Panc1 (cell line): ENCODE data around the gene MEGF10. TPM values are rescaled to one million over a fixed set of nuclear protein-coding genes. Genes with fewer than 3 reads are reported as not detected.

ENCODE experiments used
- ATAC-seq: fragments of 200-7000 bp; cut with Tn5 transposase; 2 replicates; pipeline ENCODE4 v1.9.1; 2020; ENCODE audit warnings: mild to moderate bottlenecking, moderate library complexity
- BruUV-seq: library from RNA; stranded (reverse); fragments of 400-500 nt; replicated peaks from 2 replicates; lab custom pipeline; 2021; lab: Mats Ljungman, UMichigan
- CTCF ChIA-PET: fragments of 300-600 bp; sonication (Branson Sonifier 250); formaldehyde crosslinking; loops from one replicate; lab custom pipeline; 2022; ENCODE audit warnings: antibody characterized with exemption; lab: Charles Lee
- POLR2A ChIA-PET: fragments of 300-600 bp; sonication (Branson Sonifier 250); formaldehyde crosslinking; loops from one replicate; lab custom pipeline; 2022; ENCODE audit warnings: antibody characterized with exemption; lab: Charles Lee
- DNase-seq: peaks from one replicate; pipeline ENCODE4 v3.0.0-alpha.2; 2010; ENCODE audit warnings: low read depth, low spot score
- H3K27ac ChIP-seq: 2 replicates; pipeline ENCODE4 v1.5.1; 2011; ENCODE audit warnings: mild to moderate bottlenecking, low read length, inconsistent platforms
- H3K27me3 ChIP-seq: fragments of 200-500 bp; sonication (Bioruptor generic); 2 replicates; pipeline ENCODE4 v1.6.0; 2014; ENCODE audit warnings: low read length, inconsistent platforms; ENCODE audit not compliant: control insufficient read depth, insufficient read depth
- H3K36me3 ChIP-seq: fragments of 200-500 bp; sonication (Bioruptor generic); 2 replicates; pipeline ENCODE4 v1.5.1; 2014; ENCODE audit warnings: inconsistent platforms, mild to moderate bottlenecking, low read length, moderate library complexity; ENCODE audit not compliant: control insufficient read depth, insufficient read depth
- H3K4me1 ChIP-seq: 2 replicates; pipeline ENCODE4 v1.5.1; 2011; ENCODE audit warnings: inconsistent platforms, mild to moderate bottlenecking, low read length, moderate library complexity; ENCODE audit not compliant: control insufficient read depth, insufficient read depth
- H3K4me3 ChIP-seq, 2 experiments: 2 replicates each; pipeline ENCODE4 v1.5.1; 2011 to 2012; ENCODE audit warnings: low read depth in 2 of 2, low read length in 2 of 2, mild to moderate bottlenecking in 2 of 2, inconsistent platforms in 1 of 2, moderate library complexity in 1 of 2
- H3K9me3 ChIP-seq: fragments of 200-500 bp; sonication (Bioruptor generic); 2 replicates; pipeline ENCODE4 v1.5.1; 2014; ENCODE audit warnings: low read depth, mild to moderate bottlenecking, inconsistent platforms, low read length, moderate library complexity; ENCODE audit not compliant: control insufficient read depth, insufficient read depth
- CTCF ChIP-seq: fragments of 450-650 bp; IDR thresholded peaks from 2 replicates; pipeline ENCODE4 v1.5.1; 2017; ENCODE audit warnings: mild to moderate bottlenecking
- POLR2AphosphoS5 ChIP-seq: IDR thresholded peaks from 2 replicates; pipeline ENCODE4 v1.6.1; 2012; ENCODE audit warnings: mild to moderate bottlenecking, low read depth, low read length, moderate library complexity
- SIN3A ChIP-seq: IDR thresholded peaks from 2 replicates; pipeline ENCODE4 v1.6.1; 2012; ENCODE audit warnings: low read depth, mild to moderate bottlenecking, low read length, moderate library complexity, borderline replicate concordance; ENCODE audit not compliant: insufficient read depth
- TCF7L2 ChIP-seq: IDR thresholded peaks from 2 replicates; pipeline ENCODE4 v1.6.1; 2011; ENCODE audit warnings: mild to moderate bottlenecking, low read depth, low read length, inconsistent platforms
- in situ Hi-C: cut with HindIII; loops from 2 replicates; pipeline ENCODE4 v1.10.0; 2016; ENCODE audit warnings: low sequenced_read_pairs, low pct_unique_long_range_greater_than_20kb
- intact Hi-C: fragments of 100-400 bp; cut with micrococcal nuclease; formaldehyde crosslinking; loops from one replicate; pipeline ENCODE4 v1.10.0; 2022; ENCODE audit not compliant: unreplicated experiment
- total RNA-seq: library from RNA; stranded (reverse); gene quantifications from one replicate; pipeline ENCODE4 v1.2.1, GENCODE V29; 2021; ENCODE audit not compliant: unreplicated experiment
- TF ChIP-seq, protein P1 (sequence below), 2 experiments: IDR thresholded peaks; 2 replicates each; pipeline ENCODE4 v1.6.1; 2011 to 2012; ENCODE audit warnings: low read depth in 2 of 2, control low read depth in 1 of 2, low read length in 1 of 2, mild to moderate bottlenecking in 1 of 2, moderate library complexity in 1 of 2; ENCODE audit not compliant: insufficient read depth in 1 of 2

The MEGF10 gene
- total RNA-seq, 1 experiment from 2014 or later, result not detected

GRCh38 chr5:127326431-127326830, 35.8 kb downstream of the MEGF10 start:
- TF ChIP-seq SIN3A (no peak), CTCF (peak; percentile 25; the same call in 1 of the 2 replicates), POLR2AphosphoS5 (no peak), TCF7L2 (no peak)
- TF ChIP-seq, protein P1, sequence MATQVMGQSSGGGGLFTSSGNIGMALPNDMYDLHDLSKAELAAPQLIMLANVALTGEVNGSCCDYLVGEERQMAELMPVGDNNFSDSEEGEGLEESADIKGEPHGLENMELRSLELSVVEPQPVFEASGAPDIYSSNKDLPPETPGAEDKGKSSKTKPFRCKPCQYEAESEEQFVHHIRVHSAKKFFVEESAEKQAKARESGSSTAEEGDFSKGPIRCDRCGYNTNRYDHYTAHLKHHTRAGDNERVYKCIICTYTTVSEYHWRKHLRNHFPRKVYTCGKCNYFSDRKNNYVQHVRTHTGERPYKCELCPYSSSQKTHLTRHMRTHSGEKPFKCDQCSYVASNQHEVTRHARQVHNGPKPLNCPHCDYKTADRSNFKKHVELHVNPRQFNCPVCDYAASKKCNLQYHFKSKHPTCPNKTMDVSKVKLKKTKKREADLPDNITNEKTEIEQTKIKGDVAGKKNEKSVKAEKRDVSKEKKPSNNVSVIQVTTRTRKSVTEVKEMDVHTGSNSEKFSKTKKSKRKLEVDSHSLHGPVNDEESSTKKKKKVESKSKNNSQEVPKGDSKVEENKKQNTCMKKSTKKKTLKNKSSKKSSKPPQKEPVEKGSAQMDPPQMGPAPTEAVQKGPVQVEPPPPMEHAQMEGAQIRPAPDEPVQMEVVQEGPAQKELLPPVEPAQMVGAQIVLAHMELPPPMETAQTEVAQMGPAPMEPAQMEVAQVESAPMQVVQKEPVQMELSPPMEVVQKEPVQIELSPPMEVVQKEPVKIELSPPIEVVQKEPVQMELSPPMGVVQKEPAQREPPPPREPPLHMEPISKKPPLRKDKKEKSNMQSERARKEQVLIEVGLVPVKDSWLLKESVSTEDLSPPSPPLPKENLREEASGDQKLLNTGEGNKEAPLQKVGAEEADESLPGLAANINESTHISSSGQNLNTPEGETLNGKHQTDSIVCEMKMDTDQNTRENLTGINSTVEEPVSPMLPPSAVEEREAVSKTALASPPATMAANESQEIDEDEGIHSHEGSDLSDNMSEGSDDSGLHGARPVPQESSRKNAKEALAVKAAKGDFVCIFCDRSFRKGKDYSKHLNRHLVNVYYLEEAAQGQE (IDR thresholded peaks at IDR 0.05; ENCODE audit: insufficient read depth in 1 of 2, low read depth in 2 of 2, low read length in 1 of 2), result no peak
- POLR2A ChIA-PET, result no interaction called here
- no peaks in the 10 kb centered on the region for H3K9me3 ChIP-seq
- H3K27ac ChIP-seq, result no peak overlapping the region
- no peaks in the 10 kb centered on the region; the same call in 1 of the 2 replicates for H3K36me3 ChIP-seq
- no peak overlapping the region for H3K4me3 ChIP-seq
- in situ Hi-C loops (no loop called here), intact Hi-C loops (no loop called here)
- H3K27me3 ChIP-seq, result peaks cover 8% of the 10 kb centered on the region
- no TSS peak for BruUV-seq
- CTCF ChIA-PET, result no interaction called here
- no peak for DNase-seq
- no peak for ATAC-seq
- no peaks in the 10 kb centered on the region for H3K4me1 ChIP-seq

DNA sequence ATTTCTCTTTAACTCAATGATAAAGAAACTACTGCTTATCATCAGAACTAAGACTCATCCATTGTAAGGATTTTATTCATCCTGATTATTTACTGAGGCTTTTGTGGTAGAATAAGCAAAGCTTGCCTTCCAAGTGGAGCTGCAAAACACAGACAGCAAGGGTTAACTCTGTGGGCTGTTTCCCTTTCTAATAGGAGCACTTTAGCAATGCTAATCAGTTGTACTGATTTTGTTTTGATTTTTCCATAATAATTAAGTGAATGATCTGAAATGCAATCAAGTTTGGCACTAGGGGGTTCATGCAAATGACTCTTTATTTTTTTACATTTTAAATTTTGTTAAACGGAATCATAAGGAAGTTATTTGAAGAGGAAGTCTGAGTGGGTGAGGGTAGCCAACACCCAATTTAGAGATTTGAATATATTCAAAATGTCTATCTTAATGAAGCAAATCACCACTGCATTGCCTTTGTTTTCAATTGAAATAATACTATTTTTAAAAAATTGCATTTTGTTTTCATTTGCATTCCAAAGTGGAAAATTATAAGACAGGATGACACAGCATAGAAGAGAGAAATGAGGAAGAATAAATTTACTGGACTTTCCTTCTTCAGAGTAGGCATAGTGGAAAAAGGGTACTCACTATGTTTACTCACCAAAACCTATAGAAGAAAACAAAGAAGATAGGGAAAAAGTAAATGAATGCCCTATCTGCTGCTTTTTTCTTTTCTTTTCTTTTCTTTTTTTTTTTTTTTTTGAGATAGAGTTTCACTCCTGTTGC, 36.6 kb downstream of the MEGF10 start:
- Histone ChIP-seq H3K36me3 (no peaks in the 10 kb centered on the region; the same call in 1 of the 2 replicates), H3K4me1 (no peaks in the 10 kb centered on the region), H3K4me3 (no peak overlapping the region), H3K9me3 (no peaks in the 10 kb centered on the region), H3K27me3 (peaks cover 8% of the 10 kb centered on the region), H3K27ac (no peak overlapping the region)
- intact Hi-C loops (no loop called here), in situ Hi-C loops (no loop called here)
- ATAC-seq (no peak), DNase-seq (no peak)
- TF ChIP-seq POLR2AphosphoS5 (no peak), TCF7L2 (no peak)
- ChIA-PET POLR2A (no interaction called here), CTCF (no interaction called here)
- BruUV-seq, result no TSS peak

GRCh38 chr5:127330116-127330515, 39.5 kb downstream of the MEGF10 start:
- CTCF ChIA-PET, result no interaction called here
- peaks cover 8% of the 10 kb centered on the region for H3K27me3 ChIP-seq
- intact Hi-C loops (no loop called here), in situ Hi-C loops (no loop called here)
- no TSS peak for BruUV-seq
- no peaks in the 10 kb centered on the region for H3K4me1 ChIP-seq
- H3K4me3 ChIP-seq, result no peak overlapping the region
- H3K36me3 ChIP-seq, result no peaks in the 10 kb centered on the region; the same call in 1 of the 2 replicates
- ATAC-seq, result no peak
- no peak for TF ChIP-seq POLR2AphosphoS5
- TF ChIP-seq, protein P1 (IDR thresholded peaks at IDR 0.05; ENCODE audit: insufficient read depth in 1 of 2, low read depth in 2 of 2, low read length in 1 of 2), result no peak
- TF ChIP-seq TCF7L2, result no peak
- TF ChIP-seq CTCF, result no peak
- no peak for TF ChIP-seq SIN3A
- POLR2A ChIA-PET, result no interaction called here
- no peaks in the 10 kb centered on the region for H3K9me3 ChIP-seq
- DNase-seq, result no peak
- no peak overlapping the region for H3K27ac ChIP-seq
